Heart right ventricle (tissue), 16 donors: ENCODE measurements around the gene KRTAP19-3. TPM values are rescaled to one million over a fixed set of nuclear protein-coding genes. Genes with fewer than 3 reads are reported as not detected.

Experiments used
- ATAC-seq, 8 donors: fragments of 200-7000 bp; cut with Tn5 transposase; one replicate each; pipeline ENCODE4 v1.9.1; 2020; ENCODE audit warnings: mild to moderate bottlenecking in 8 of 8, moderate library complexity in 8 of 8, moderate number of reproducible peaks in 1 of 8
- DNase-seq, 2 donors: peaks; one replicate each; pipeline ENCODE4 v3.0.0-alpha.2; 2020
- H3K27ac ChIP-seq, 10 donors: fragments of 200-600 bp; sonication (generic) in 2 of 10; one replicate each; pipeline versions ENCODE4 v1.5.0 to v1.8.0; 2020 to 2022; ENCODE audit warnings: mild to moderate bottlenecking in 3 of 10
- H3K27me3 ChIP-seq, 7 donors: fragments of 200-600 bp; one replicate each; pipeline ENCODE4 v1.8.0; 2021 to 2022; ENCODE audit warnings: mild to moderate bottlenecking in 2 of 7
- H3K36me3 ChIP-seq, 9 donors: fragments of 200-600 bp; sonication (generic) in 1 of 9; one replicate each; pipeline versions ENCODE4 v1.5.0 to v1.8.0; 2020 to 2022; ENCODE audit warnings: mild to moderate bottlenecking in 2 of 9
- H3K4me1 ChIP-seq, 9 donors: fragments of 200-600 bp; sonication (generic) in 1 of 9; one replicate each; pipeline versions ENCODE4 v1.5.0 to v1.8.0; 2020 to 2022; ENCODE audit warnings: mild to moderate bottlenecking in 4 of 9
- H3K4me3 ChIP-seq, 10 donors: fragments of 200-600 bp; sonication (generic) in 2 of 10; one replicate each; pipeline versions ENCODE4 v1.5.0 to v1.8.0; 2020 to 2022; ENCODE audit warnings: mild to moderate bottlenecking in 7 of 10, moderate library complexity in 2 of 10
- H3K9me3 ChIP-seq, 11 donors: fragments of 200-600 bp in 10 of 11; sonication (generic) in 2 of 11; one replicate each; pipeline versions ENCODE4 v1.5.0 to v1.8.0; 2013 to 2022; ENCODE audit warnings: mild to moderate bottlenecking in 2 of 11, control low read depth in 1 of 11, moderate library complexity in 1 of 11
- CTCF ChIP-seq, 9 donors: fragments of 200-600 bp; sonication (generic) in 2 of 9; IDR thresholded peaks; one replicate each; pipeline versions ENCODE4 v1.5.0 to v1.8.0; 2021 to 2022; ENCODE audit warnings: antibody characterized with exemption in 9 of 9, mild to moderate bottlenecking in 5 of 9, moderate library complexity in 1 of 9
- WGBS, 2 donors: extraction: QIAGEN DNeasy Blood & Tissue Kit; methylation state at CpG; one replicate each; pipeline ENCODE4 v1.1.7; 2013; ENCODE audit warnings: inconsistent platforms in 1 of 2; 5-methylcytosine and 5-hydroxymethylcytosine counted together
- intact Hi-C, 10 donors: fragments of 100-400 bp; cut with DNase I; formaldehyde crosslinking; loops; one replicate each; pipeline versions ENCODE4 v1.11.1 to v1.14.2; 2022
- polyA plus RNA-seq, 2 donors: library from polyadenylated mRNA; stranded (reverse); fragments of 200-250 nt; gene quantifications; one replicate each; pipeline ENCODE4 v1.2.3, GENCODE V29; 2013
- total RNA-seq, 10 donors: library from RNA; stranded (reverse); fragmentation: NEBNext Ultra II Directional in 3 of 10; extraction: Animal tissue kit (Norgen Biotek cat#: 25700) in 3 of 10; gene quantifications; one replicate each; pipeline versions ENCODE4 v1.2.1 to v1.2.4, GENCODE V29; 2021 to 2023
- donor health status: Arrhythmogenic right ventricular cardiomyopathy.
- donor health status: ischemic (EF 13 %, LVEDD 7.1; RV severe dilation, severe dysfunction).
- donor health status: healthy with polysubstance abuse.
- donor health status: DM: no; HTN: yes; CAD: no.
- donor health status: DM: no; HTN: no; CAD: no.
- donor health status: ischemic (EF 25% LVEDD 6.9; RV normal size, moderate dysfunction).
- donor health status: ischemic (EF 25% LVEDD 5.7; RV mildly dilated, moderate dysfunction).
- donor health status: healthy.
- donor health status: DM: yes; HTN: yes; CAD: no.
- donor health status: Ischemic cardiomyopathy.
- donor health status: ischemic (EF 35%, LVEDD 5.7; RV mildly dilated, moderate dysfunction).
- donor health status: nonischemic (EF 11% LVEDD 7.7; RV severe dilation, severe dysfunction).
- donor health status: DM: yes; HTN: yes; CAD: no.
- donor health status: PGD.
- donor health status: ischemic (EF 29% LVEDD 5.4; RV normal size, mild dysfunction).
- donor health status: nonischemic (EF 23%, LVEDD 6.1; RV moderate dilation, normal function).

KRTAP19-3 gene
- total and polyA plus RNA-seq, 12 donors, result not detected

DNA sequence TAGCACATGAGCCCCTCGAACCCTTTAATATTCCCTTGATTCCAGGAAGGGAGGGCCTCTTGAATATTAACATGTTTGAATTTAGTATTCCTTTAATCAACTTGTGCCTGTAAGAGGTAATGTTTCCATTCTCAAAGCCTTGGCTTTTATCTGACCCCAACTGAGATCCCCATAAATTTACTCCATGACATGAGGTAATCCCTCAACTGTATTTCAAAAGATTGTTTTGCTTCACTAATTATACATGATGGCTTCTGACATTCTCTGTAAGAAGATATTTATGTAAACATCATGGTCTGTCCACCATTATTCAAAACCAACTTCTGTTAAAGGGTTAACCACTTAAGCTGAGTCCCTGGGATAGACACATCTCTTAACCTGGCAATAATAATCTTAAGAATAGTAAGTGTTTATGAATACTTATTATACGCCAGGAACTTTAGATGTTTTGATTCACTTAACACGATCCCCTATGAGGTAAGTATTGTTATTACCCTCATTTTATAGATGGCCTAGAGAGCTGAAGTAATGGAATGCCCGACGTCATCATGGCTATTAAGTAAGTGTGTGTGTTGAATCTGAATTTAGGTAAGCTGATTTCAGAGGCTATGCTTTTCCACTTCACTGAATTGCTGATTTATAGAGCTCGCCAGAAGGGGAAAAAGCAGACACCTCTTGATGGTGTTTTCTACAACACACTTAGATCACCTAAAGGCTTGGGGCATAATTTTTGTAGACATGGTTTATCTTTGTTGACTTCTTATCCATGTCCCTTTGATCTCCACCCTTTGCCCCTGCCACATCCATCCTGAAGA lies 22.7 kb downstream of the KRTAP19-3 start:
- no peak overlapping the region for H3K27ac ChIP-seq
- intact Hi-C loops, result no loop called here
- H3K4me1 ChIP-seq, result no peaks in the 10 kb centered on the region
- DNase-seq, result no peak
- H3K9me3 ChIP-seq, result no peaks in the 10 kb centered on the region
- no peaks in the 10 kb centered on the region for H3K36me3 ChIP-seq
- ATAC-seq, result no peak
- 77 to 81% methylated on average over 6 of the region's 6 CpGs for WGBS, 2 donors
- no peak overlapping the region for H3K4me3 ChIP-seq
- TF ChIP-seq CTCF (IDR thresholded peaks at IDR 0.05), result no peak
- H3K27me3 ChIP-seq, result no peaks in the 10 kb centered on the region

GRCh38 chr21:30463713-30464112 lies 28.1 kb downstream of the KRTAP19-3 start:
- Histone ChIP-seq H3K4me1 (no peaks in the 10 kb centered on the region), H3K27me3 (no peaks in the 10 kb centered on the region), H3K27ac (no peak overlapping the region), H3K4me3 (no peak overlapping the region), H3K9me3 (no peaks in the 10 kb centered on the region), H3K36me3 (no peaks in the 10 kb centered on the region)
- WGBS, 2 donors, result 48 to 55% methylated on average over 3 of the region's 3 CpGs
- ATAC-seq, result no peak
- DNase-seq, result no peak
- intact Hi-C loops, result no loop called here
- TF ChIP-seq CTCF (IDR thresholded peaks at IDR 0.05), result peak in 5 of 9 donors; percentile 15 to 52 (median 34)

DNA sequence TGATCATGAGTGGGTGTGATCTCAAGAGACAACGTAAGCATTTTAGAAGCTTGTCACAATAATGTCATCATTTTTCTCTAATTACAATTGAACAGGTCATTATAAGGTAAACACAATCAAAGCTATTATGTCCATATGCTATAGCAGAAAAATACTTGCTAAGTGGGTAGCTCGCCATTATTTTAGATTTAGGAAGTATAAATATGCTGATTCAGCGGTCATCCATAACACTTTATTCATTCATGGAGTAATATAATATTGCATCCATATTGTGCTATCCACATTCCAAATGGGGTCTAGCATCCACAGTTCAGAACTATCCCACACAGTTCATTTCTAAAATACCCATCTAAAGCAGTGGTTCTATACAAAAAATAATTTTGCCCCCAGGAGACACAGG lies 43.3 kb downstream of the KRTAP19-3 start:
- Histone ChIP-seq H3K9me3 (no peaks in the 10 kb centered on the region), H3K4me1 (no peaks in the 10 kb centered on the region), H3K27me3 (no peaks in the 10 kb centered on the region), H3K36me3 (no peaks in the 10 kb centered on the region), H3K4me3 (no peak overlapping the region), H3K27ac (no peak overlapping the region)
- intact Hi-C loops, result loop anchor here in 3 of 10 donors (10.0 kb wide), 2 partner anchors 286 to 636 kb away; no protein-coding TSS in a partner anchor
- DNase-seq (no peak), ATAC-seq (no peak)
- no peak for TF ChIP-seq CTCF (IDR thresholded peaks at IDR 0.05)
- WGBS, 2 donors, result 90 to 91% methylated on average over 3 of the region's 3 CpGs

DNA sequence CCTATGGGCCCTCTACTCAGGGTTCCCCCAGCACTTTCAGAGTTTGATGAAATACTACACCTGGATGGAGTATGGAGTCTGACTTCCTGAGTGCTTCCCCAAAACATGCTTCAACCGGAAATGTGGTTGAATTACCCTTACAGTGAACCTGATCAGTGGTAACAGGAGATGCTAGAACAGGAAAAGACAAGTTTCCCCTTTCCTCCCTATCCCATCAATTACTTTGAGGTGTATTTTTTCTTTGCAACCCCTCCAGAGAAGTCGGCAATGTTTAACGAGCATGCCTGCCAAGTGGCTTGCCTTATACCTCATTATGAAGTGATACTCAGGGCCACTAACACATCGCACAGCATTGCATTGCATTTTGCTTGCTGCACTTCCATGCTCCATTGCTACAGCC lies 44.8 kb downstream of the KRTAP19-3 start:
- Histone ChIP-seq H3K9me3 (no peaks in the 10 kb centered on the region), H3K4me3 (no peak overlapping the region), H3K4me1 (no peaks in the 10 kb centered on the region), H3K36me3 (no peaks in the 10 kb centered on the region), H3K27me3 (no peaks in the 10 kb centered on the region), H3K27ac (no peak overlapping the region)
- TF ChIP-seq CTCF (IDR thresholded peaks at IDR 0.05), result no peak
- 53 to 63% methylated on average over 4 of the region's 4 CpGs for WGBS, 2 donors
- intact Hi-C loops, result loop anchor here in 3 of 10 donors (10.0 kb wide), 2 partner anchors 288 to 638 kb away; no protein-coding TSS in a partner anchor
- DNase-seq (no peak), ATAC-seq (no peak)
